Adrenal gland (tissue), 12 donors: ENCODE data around the gene CDKN2A. TPM values are rescaled to one million over a fixed set of nuclear protein-coding genes. Genes with fewer than 3 reads are reported as not detected.

Source experiments
- DNase-seq, 7 donors: peaks; one replicate each; pipeline ENCODE4 v3.0.0-alpha.2; 2019 to 2020
- H3K27ac ChIP-seq, 5 donors: fragments of 200-600 bp; sonication (generic) in 4 of 5; 1 replicate in 3 of 5; 2 replicates in 2 of 5; pipeline versions ENCODE4 v1.5.1 to v1.8.0; 2016 to 2020; ENCODE audit warnings: mild to moderate bottlenecking in 1 of 5
- H3K27me3 ChIP-seq: fragments of 200-600 bp; 2 replicates; pipeline ENCODE4 v1.8.0; 2021
- H3K36me3 ChIP-seq, 2 donors: fragments of 200-600 bp; replicated peaks in 1 of 2; 1 replicate in 1 of 2; 2 replicates in 1 of 2; pipeline versions ENCODE4 v1.5.1 to v1.8.0; 2018 to 2022
- H3K4me1 ChIP-seq, 2 donors: fragments of 200-600 bp; replicated peaks in 1 of 2; 1 replicate in 1 of 2; 2 replicates in 1 of 2; pipeline versions ENCODE4 v1.5.1 to v1.8.0; 2018 to 2021
- H3K4me3 ChIP-seq, 4 donors: fragments of 200-600 bp; sonication (generic) in 3 of 4; one replicate each; pipeline ENCODE4 v1.5.1; 2016 to 2018
- H3K9me3 ChIP-seq, 3 donors: fragments of 200-600 bp; sonication (generic) in 1 of 3; replicated peaks in 1 of 3; 1 replicate in 2 of 3; 2 replicates in 1 of 3; pipeline versions ENCODE4 v1.5.1 to v1.8.0; 2016 to 2021
- CTCF ChIP-seq, 6 experiments: fragments of 450-650 bp in 4 of 6; fragments of 200-600 bp in 2 of 6; sonication (generic) in 1 of 6; IDR thresholded peaks; 1 replicate in 5 of 6; 2 replicates in 1 of 6; pipeline versions ENCODE4 v1.5.1 to v1.8.0; 2016 to 2021; ENCODE audit warnings: antibody characterized with exemption in 6 of 6, mild to moderate bottlenecking in 2 of 6, moderate library complexity in 1 of 6
- POLR2A ChIP-seq, 2 donors: fragments of 450-650 bp; IDR thresholded peaks; one replicate each; pipeline ENCODE4 v1.6.1; 2017; ENCODE audit warnings: antibody characterized with exemption in 2 of 2, mild to moderate bottlenecking in 2 of 2, moderate library complexity in 1 of 2
- WGBS, 4 donors: extraction: QIAGEN DNeasy Blood & Tissue Kit in 2 of 4; methylation state at CpG; one replicate each; pipeline versions ENCODE4 v1.1.5 to v1.1.7; 2013 to 2017; 5-methylcytosine and 5-hydroxymethylcytosine counted together
- intact Hi-C, 2 donors: fragments of 100-400 bp; cut with DNase I; formaldehyde crosslinking; loops; one replicate each; pipeline versions ENCODE4 v1.14.1 to v1.15.0; 2022 to 2023
- polyA plus RNA-seq, 3 donors: library from polyadenylated mRNA; stranded (reverse); fragments of 200-250 nt in 2 of 3; fragments of 350-450 nt in 1 of 3; fragmentation: Illumina TruSeq in 1 of 3; extraction: RNeasy Lipid Tissue Mini Kit (QIAGEN cat#74804) in 1 of 3; gene quantifications; one replicate each; pipeline ENCODE4 v1.2.3, GENCODE V29; 2013 to 2014
- total RNA-seq, 9 donors: library from RNA; depleted of rRNA in 4 of 9; stranded (reverse); fragments of >200 nt in 4 of 9; fragments of 120-200 nt in 1 of 9; fragmentation: NEBNext Ultra II Directional in 1 of 9; extraction: Animal tissue kit (Norgen Biotek cat#: 25700) in 1 of 9; gene quantifications; one replicate each; pipeline versions ENCODE4 v1.1.0 to v1.2.4, GENCODE V29; 2013 to 2023
- donor health status: healthy with polysubstance abuse.
- donor health status: Bipolar disorder and iron deficiency.
- donor health status: DM: yes; HTN: yes; CAD: no.
- donor health status: DM: no; HTN: no; CAD: no.
- donor health status: DM: no; HTN: no; CAD: no.
- donor health status: DM: yes; HTN: yes; CAD: no.

CDKN2A gene
- total and polyA plus RNA-seq, 12 donors, result 0.39 to 34.5 (median 13.7) TPM

GRCh38 chr9:22040760-22041159, 46.6 kb upstream of the CDKN2A start:
- Histone ChIP-seq H3K9me3 (no peaks in the 10 kb centered on the region), H3K4me3 (no peak overlapping the region), H3K4me1 (peaks cover 0 to 15% of the 10 kb centered on the region in 2 donors), H3K27me3 (no peaks in the 10 kb centered on the region), H3K36me3 (no peaks in the 10 kb centered on the region), H3K27ac (no peak overlapping the region)
- DNase-seq, result no peak
- intact Hi-C loops, result no loop called here
- WGBS, 4 donors, result 72 to 92% (median 84%) methylated on average over 1 of the region's 1 CpG
- TF ChIP-seq POLR2A (IDR thresholded peaks at IDR 0.05), result no peak

GRCh38 chr9:22039258-22039657, 45.1 kb upstream of the CDKN2A start:
- 72 to 76% (median 73%) methylated on average over 3 of the region's 3 CpGs for WGBS, 4 donors
- Histone ChIP-seq H3K27ac (no peak overlapping the region), H3K36me3 (no peaks in the 10 kb centered on the region), H3K27me3 (no peaks in the 10 kb centered on the region), H3K4me1 (peaks cover 0 to 15% of the 10 kb centered on the region in 2 donors), H3K9me3 (no peaks in the 10 kb centered on the region), H3K4me3 (no peak overlapping the region)
- no peak for TF ChIP-seq POLR2A (IDR thresholded peaks at IDR 0.05)
- no peak for TF ChIP-seq CTCF (IDR thresholded peaks at IDR 0.05)
- intact Hi-C loops, result loop anchor here in 1 of 2 donors (10.0 kb wide), 2 partner anchors 76 to 224 kb away; no protein-coding TSS in a partner anchor
- DNase-seq, result no peak

- 20 to 30% (median 24%) methylated on average over 2 of the region's 2 CpGs for WGBS, 4 donors
- intact Hi-C loops, result loop anchor here in 1 of 2 donors (10.0 kb wide), 2 partner anchors 77 to 223 kb away; no protein-coding TSS in a partner anchor
- TF ChIP-seq CTCF (IDR thresholded peaks at IDR 0.05) (peak; percentile 27 to 68 (median 50)), POLR2A (IDR thresholded peaks at IDR 0.05) (no peak)
- DNase-seq, result no peak
- Histone ChIP-seq H3K27me3 (no peaks in the 10 kb centered on the region), H3K27ac (no peak overlapping the region), H3K9me3 (no peaks in the 10 kb centered on the region), H3K36me3 (no peaks in the 10 kb centered on the region), H3K4me3 (peak overlapping the region in 1 of 4 donors; percentile 0), H3K4me1 (peaks cover 0 to 15% of the 10 kb centered on the region in 2 donors)
Observed at GRCh38 chr9:22037954-22038690, 43.9 kb upstream of the CDKN2A start.

- WGBS, 4 donors, result 83 to 90% (median 83%) methylated on average over 4 of the region's 4 CpGs
- Histone ChIP-seq H3K4me1 (peaks cover 0 to 15% of the 10 kb centered on the region in 2 donors), H3K4me3 (no peak overlapping the region), H3K27ac (no peak overlapping the region), H3K27me3 (no peaks in the 10 kb centered on the region), H3K9me3 (no peaks in the 10 kb centered on the region), H3K36me3 (no peaks in the 10 kb centered on the region)
- no peak for TF ChIP-seq CTCF (IDR thresholded peaks at IDR 0.05)
- no peak for TF ChIP-seq POLR2A (IDR thresholded peaks at IDR 0.05)
- DNase-seq, result no peak
- intact Hi-C loops, result loop anchor here in 1 of 2 donors (10.0 kb wide), 2 partner anchors 78 to 222 kb away; no protein-coding TSS in a partner anchor
Observed at GRCh38 chr9:22036866-22037626, 42.9 kb upstream of the CDKN2A start.
